H9 (cell line): ENCODE data around the gene ZSWIM3. TPM values are rescaled to one million over a fixed set of nuclear protein-coding genes. Genes with fewer than 3 reads are reported as not detected.

ENCODE experiments used
- DNase-seq: peaks from one replicate; pipeline ENCODE4 v3.0.0-alpha.2; 2017
- H2AFZ ChIP-seq: one replicate; pipeline ENCODE4 v1.6.1; 2013; ENCODE audit warnings: mild to moderate bottlenecking, low read length, control low read depth, moderate library complexity
- H2AK5ac ChIP-seq: 2 replicates; pipeline ENCODE4 v1.6.1; 2013; ENCODE audit warnings: low read length, control low read depth, mixed read lengths; ENCODE audit not compliant: insufficient read length
- H2BK120ac ChIP-seq: one replicate; pipeline ENCODE4 v1.6.1; 2013; ENCODE audit warnings: low read depth, mild to moderate bottlenecking, low read length, control low read depth, inconsistent platforms; ENCODE audit not compliant: poor library complexity, severe bottlenecking
- H2BK12ac ChIP-seq: 2 replicates; pipeline ENCODE4 v1.6.1; 2013; ENCODE audit warnings: low read length, control low read depth, mixed read lengths, low read depth; ENCODE audit not compliant: insufficient read length
- H2BK15ac ChIP-seq: 2 replicates; pipeline ENCODE4 v1.6.1; 2013; ENCODE audit warnings: low read depth, low read length, control low read depth
- H2BK20ac ChIP-seq: one replicate; pipeline ENCODE4 v1.6.1; 2013; ENCODE audit warnings: low read depth, mild to moderate bottlenecking, low read length, control low read depth, inconsistent platforms; ENCODE audit not compliant: poor library complexity, severe bottlenecking
- H2BK5ac ChIP-seq: 2 replicates; pipeline ENCODE4 v1.6.1; 2013; ENCODE audit warnings: low read length, control low read depth, mixed read lengths; ENCODE audit not compliant: insufficient read length
- H3K14ac ChIP-seq: 2 replicates; pipeline ENCODE4 v1.6.1; 2013; ENCODE audit warnings: low read length, control low read depth; ENCODE audit not compliant: insufficient read depth
- H3K18ac ChIP-seq: 2 replicates; pipeline ENCODE4 v1.6.1; 2013; ENCODE audit warnings: low read depth, mild to moderate bottlenecking, mixed read lengths, low read length, control low read depth; ENCODE audit not compliant: insufficient read length
- H3K23ac ChIP-seq: 2 replicates; pipeline ENCODE4 v1.6.1; 2013; ENCODE audit warnings: low read length, control low read depth, mixed read lengths, low read depth; ENCODE audit not compliant: insufficient read length
- H3K23me2 ChIP-seq: 2 replicates; pipeline ENCODE4 v1.6.1; 2013; ENCODE audit warnings: low read depth, mild to moderate bottlenecking, mixed read lengths, low read length, control low read depth; ENCODE audit not compliant: insufficient read length, poor library complexity, severe bottlenecking
- H3K27ac ChIP-seq: 2 replicates; pipeline ENCODE4 v1.5.1; 2013; ENCODE audit warnings: low read length, control low read depth, mixed read lengths, low read depth; ENCODE audit not compliant: insufficient read length
- H3K27me3 ChIP-seq: 2 replicates; pipeline ENCODE4 v1.6.1; 2013; ENCODE audit warnings: low read length, control low read depth, inconsistent platforms; ENCODE audit not compliant: insufficient read depth
- H3K4ac ChIP-seq: 2 replicates; pipeline ENCODE4 v1.6.1; 2013; ENCODE audit warnings: low read depth, mild to moderate bottlenecking, control low read depth, inconsistent platforms, low read length, moderate library complexity
- H3K4me1 ChIP-seq: 2 replicates; pipeline ENCODE4 v1.6.1; 2013; ENCODE audit warnings: low read length, control low read depth, inconsistent platforms; ENCODE audit not compliant: insufficient read depth
- H3K4me2 ChIP-seq: 2 replicates; pipeline ENCODE4 v1.6.1; 2013; ENCODE audit warnings: low read length, control low read depth, mixed read lengths; ENCODE audit not compliant: insufficient read length, insufficient read depth
- H3K56ac ChIP-seq: 2 replicates; pipeline ENCODE4 v1.6.1; 2013; ENCODE audit warnings: low read depth, mild to moderate bottlenecking, mixed read lengths, low read length, control low read depth; ENCODE audit not compliant: insufficient read length
- H3K79me1 ChIP-seq: 2 replicates; pipeline ENCODE4 v1.6.1; 2013; ENCODE audit warnings: low read depth, mild to moderate bottlenecking, moderate library complexity, low read length, control low read depth, inconsistent platforms; ENCODE audit not compliant: insufficient read depth, poor library complexity, severe bottlenecking
- H3K79me2 ChIP-seq: 2 replicates; pipeline ENCODE4 v1.6.1; 2013; ENCODE audit warnings: low read length, control low read depth, inconsistent platforms; ENCODE audit not compliant: insufficient read depth
- H3K9ac ChIP-seq: 2 replicates; pipeline ENCODE4 v1.6.1; 2013; ENCODE audit warnings: low read length, control low read depth, mixed read lengths; ENCODE audit not compliant: insufficient read length; ENCODE audit errors: extremely low read depth
- H3K9me3 ChIP-seq: one replicate; pipeline ENCODE4 v1.6.1; 2013; ENCODE audit warnings: low read depth, low read length, inconsistent platforms; ENCODE audit not compliant: control insufficient read depth
- H3T11ph ChIP-seq: one replicate; pipeline ENCODE4 v1.6.1; 2013; ENCODE audit warnings: mild to moderate bottlenecking, low read length, control low read depth, inconsistent platforms
- H4K20me1 ChIP-seq: one replicate; pipeline ENCODE4 v1.6.1; 2013; ENCODE audit not compliant: control insufficient read depth, insufficient read length, insufficient read depth
- H4K5ac ChIP-seq: 2 replicates; pipeline ENCODE4 v1.6.1; 2013; ENCODE audit warnings: low read depth, mild to moderate bottlenecking, mixed read lengths, low read length, control low read depth; ENCODE audit not compliant: insufficient read length
- H4K8ac ChIP-seq: replicated peaks from 2 replicates; pipeline ENCODE4 v1.6.1; 2013; ENCODE audit warnings: low read length, control low read depth, mixed read lengths, low read depth; ENCODE audit not compliant: insufficient read length
- H4K91ac ChIP-seq: 2 replicates; pipeline ENCODE4 v1.6.1; 2013; ENCODE audit warnings: low read depth, mild to moderate bottlenecking, moderate library complexity, mixed read lengths, low read length, control low read depth; ENCODE audit not compliant: insufficient read length
- H3K27ac Mint-ChIP-seq, 3 experiments: 2 replicates in 2 of 3; 3 replicates in 1 of 3; pipeline ENCODE4 v1.8.0; 2020 to 2021; ENCODE audit warnings: mixed read lengths in 3 of 3, mild to moderate bottlenecking in 1 of 3, moderate library complexity in 1 of 3
- H3K27me3 Mint-ChIP-seq: 2 replicates; pipeline ENCODE4 v1.8.0; 2021; ENCODE audit warnings: low read depth, mild to moderate bottlenecking, moderate library complexity, mixed read lengths
- H3K36me3 Mint-ChIP-seq, 3 experiments: 2 replicates in 2 of 3; 3 replicates in 1 of 3; pipeline ENCODE4 v1.8.0; 2020 to 2021; ENCODE audit warnings: low read depth in 3 of 3, mixed read lengths in 3 of 3; ENCODE audit not compliant: insufficient read depth in 1 of 3
- H3K4me1 Mint-ChIP-seq, 2 experiments: 2 replicates each; pipeline ENCODE4 v1.8.0; 2020; ENCODE audit warnings: mixed read lengths in 2 of 2
- H3K4me3 Mint-ChIP-seq, 2 experiments: 2 replicates in 1 of 2; 3 replicates in 1 of 2; pipeline ENCODE4 v1.8.0; 2020 to 2021; ENCODE audit warnings: mild to moderate bottlenecking in 2 of 2, mixed read lengths in 2 of 2, moderate library complexity in 1 of 2
- H3K9me3 Mint-ChIP-seq, 2 experiments: 2 replicates in 1 of 2; 3 replicates in 1 of 2; pipeline ENCODE4 v1.8.0; 2020; ENCODE audit warnings: mild to moderate bottlenecking in 2 of 2, mixed read lengths in 2 of 2, moderate library complexity in 1 of 2
- CTCF ChIP-seq: fragments of 200-600 bp; sonication (generic); conservative IDR thresholded peaks from 3 replicates; pipeline ENCODE4 v1.8.0; 2021; ENCODE audit warnings: antibody characterized with exemption, mild to moderate bottlenecking
- WGBS: extraction: QIAGEN DNeasy Blood & Tissue Kit; methylation state at CpG from one replicate; pipeline ENCODE4 v1.1.7; 2013; ENCODE audit warnings: missing lambda C conversion rate, low lambda C conversion rate, mixed read lengths; ENCODE audit not compliant: insufficient read length; ENCODE audit errors: extremely low coverage; 5-methylcytosine and 5-hydroxymethylcytosine counted together
- total RNA-seq: library from RNA; stranded (reverse); gene quantifications from 2 replicates; pipeline ENCODE4 v1.2.1, GENCODE V29; 2021

Gene ZSWIM3
- total RNA-seq, 1 experiment from 2014 or later, result 8.0 TPM

- Mint-ChIP-seq H3K27me3 (no peaks in the 10 kb centered on the region), H3K4me1 (peaks cover 23 to 29% of the 10 kb centered on the region in 2 experiments), H3K27ac (peak overlapping the region in 1 of 3 experiments; percentile 93; a peak in 1 of 7 replicates), H3K36me3 (peaks cover 2 to 24% (median 24%) of the 10 kb centered on the region in 3 experiments; a peak in 6 of 7 replicates), H3K9me3 (no peaks in the 10 kb centered on the region), H3K4me3 (peak overlapping the region; percentile 75 to 88; a peak in 3 of 5 replicates)
- Histone ChIP-seq H2BK120ac (no peak overlapping the region), H3K4me1 (peaks cover 4% of the 10 kb centered on the region; the same call in 1 of the 2 replicates), H4K5ac (no peak overlapping the region), H3K4me2 (no peak overlapping the region), H2AK5ac (no peak overlapping the region), H3K27ac (no peak overlapping the region), H3K9ac (no peak overlapping the region), H3K23ac (no peak overlapping the region), H3K79me1 (peaks cover 5% of the 10 kb centered on the region), H3K23me2 (peaks cover 9% of the 10 kb centered on the region), H3T11ph (no peak overlapping the region), H3K56ac (no peak overlapping the region), H3K14ac (no peak overlapping the region), H2BK12ac (no peak overlapping the region), H3K9me3 (no peaks in the 10 kb centered on the region), H2BK5ac (no peak overlapping the region), H3K27me3 (no peaks in the 10 kb centered on the region), H4K91ac (no peak overlapping the region), H3K4ac (no peak overlapping the region), H4K8ac (no peak overlapping the region), H2BK20ac (no peak overlapping the region), H2BK15ac (no peak overlapping the region), H4K20me1 (no peaks in the 10 kb centered on the region), H2AFZ (no peak overlapping the region), H3K79me2 (no peaks in the 10 kb centered on the region), H3K18ac (no peak overlapping the region)
- DNase-seq, result no peak
- TF ChIP-seq CTCF, result no peak
- no CpG with 5 or more reads among the region's 4 CpGs for WGBS
These were observed 24.8 kb upstream of the ZSWIM3 start for GRCh38 chr20:45832619-45833018.
